Measurements from ENCODE around the gene MAPKBP1. TPM values are rescaled to one million over a fixed set of nuclear protein-coding genes. Genes with fewer than 3 reads are reported as not detected.
A peak's percentile ranks its signal among the peaks of the same experiment; 100 is the strongest.

The MAPKBP1 gene
- total RNA-seq, 3 donors from 2014 or later (not counting 1 experiment from before 2014, with no cell fraction given) = 44.8 to 55.4 (median 49.0) TPM

GRCh38 chr15:41801850-41802455, 27.7 kb downstream of the MAPKBP1 start:
- H3K4me1 ChIP-seq (ENCODE audit: control insufficient read depth, insufficient read depth, low read length) = no peaks in the 10 kb centered on the region
- TF ChIP-seq CTCF (IDR thresholded peaks at IDR 0.05) = no peak
- H3K27ac ChIP-seq (ENCODE audit: low read length) = no peak overlapping the region
- H3K27me3 ChIP-seq (ENCODE audit: control insufficient read depth, insufficient read depth, low read length) = no peaks in the 10 kb centered on the region
- H3K9me3 ChIP-seq (ENCODE audit: control insufficient read depth, insufficient read depth, low read length) = no peaks in the 10 kb centered on the region
- Mint-ChIP-seq H3K4me3 (no peak overlapping the region), H3K4me1 (peaks cover 11 to 12% of the 10 kb centered on the region in 2 donors), H3K27me3 (ENCODE audit: low read depth in 2 of 2) (no peaks in the 10 kb centered on the region), H3K9me3 (no peaks in the 10 kb centered on the region), H3K27ac (no peak overlapping the region), H3K36me3 (no peaks in the 10 kb centered on the region)
- WGBS (ENCODE audit: insufficient coverage) = no CpG with 5 or more reads among the region's 3 CpGs
- H3K4me3 ChIP-seq (ENCODE audit: low read length) = no peak overlapping the region
- intact Hi-C loops (cut with micrococcal nuclease) = no loop called here
- H3K36me3 ChIP-seq (ENCODE audit: control insufficient read depth, insufficient read depth, low read length) = peaks cover 6% of the 10 kb centered on the region
- no peak for ATAC-seq
- DNase-seq = no peak

GRCh38 chr15:41804361-41804760, 30.1 kb downstream of the MAPKBP1 start:
- peak overlapping the region in 1 of 2 donors; percentile 67 for H3K27ac Mint-ChIP-seq
- peaks cover 6% of the 10 kb centered on the region for H3K36me3 ChIP-seq (ENCODE audit: control insufficient read depth, insufficient read depth, low read length)
- no peak for ATAC-seq

GRCh38 chr15:41804916-41805666, 30.8 kb downstream of the MAPKBP1 start:
- 61% methylated on average over 8 of the region's 8 CpGs for WGBS (ENCODE audit: insufficient coverage)
- Mint-ChIP-seq H3K9me3 (no peaks in the 10 kb centered on the region), H3K36me3 (no peaks in the 10 kb centered on the region), H3K27me3 (ENCODE audit: low read depth in 2 of 2) (no peaks in the 10 kb centered on the region), H3K4me1 (peaks cover 8 to 9% of the 10 kb centered on the region in 2 donors), H3K4me3 (no peak overlapping the region), H3K27ac (peak overlapping the region in 1 of 2 donors; percentile 67)
- no peak for ATAC-seq
- DNase-seq = no peak
- Histone ChIP-seq H3K4me3 (ENCODE audit: low read length) (no peak overlapping the region), H3K27me3 (ENCODE audit: control insufficient read depth, insufficient read depth, low read length) (no peaks in the 10 kb centered on the region), H3K4me1 (ENCODE audit: control insufficient read depth, insufficient read depth, low read length) (peaks cover 3% of the 10 kb centered on the region), H3K9me3 (ENCODE audit: control insufficient read depth, insufficient read depth, low read length) (no peaks in the 10 kb centered on the region), H3K36me3 (ENCODE audit: control insufficient read depth, insufficient read depth, low read length) (peaks cover 4% of the 10 kb centered on the region), H3K27ac (ENCODE audit: low read length) (no peak overlapping the region)
- no peak for TF ChIP-seq CTCF (IDR thresholded peaks at IDR 0.05)
- intact Hi-C loops (cut with micrococcal nuclease) = no loop called here

More at GRCh38 chr15:41804361-41804760, 30.1 kb downstream of the MAPKBP1 start:
- Histone ChIP-seq H3K27ac (ENCODE audit: low read length) (no peak overlapping the region), H3K4me3 (ENCODE audit: low read length) (no peak overlapping the region), H3K27me3 (ENCODE audit: control insufficient read depth, insufficient read depth, low read length) (no peaks in the 10 kb centered on the region), H3K9me3 (ENCODE audit: control insufficient read depth, insufficient read depth, low read length) (no peaks in the 10 kb centered on the region), H3K4me1 (ENCODE audit: control insufficient read depth, insufficient read depth, low read length) (no peaks in the 10 kb centered on the region)
- no peaks in the 10 kb centered on the region for H3K9me3 Mint-ChIP-seq
- 97% methylated on average over 2 of the region's 2 CpGs for WGBS (ENCODE audit: insufficient coverage)
- intact Hi-C loops (cut with micrococcal nuclease) = no loop called here
- H3K27me3 Mint-ChIP-seq (ENCODE audit: low read depth in 2 of 2) = no peaks in the 10 kb centered on the region
- no peaks in the 10 kb centered on the region for H3K36me3 Mint-ChIP-seq
- H3K4me1 Mint-ChIP-seq = peaks cover 8 to 9% of the 10 kb centered on the region in 2 donors
- DNase-seq = no peak
- TF ChIP-seq CTCF (IDR thresholded peaks at IDR 0.05) = no peak
- H3K4me3 Mint-ChIP-seq = no peak overlapping the region

All from natural killer cell (primary cell).